RPMI8226 (cell line): ENCODE results near the gene DOCK11.
"Not testable (repeated sequence)": the region's sequence is repeated elsewhere in the genome, so short reads cannot be mapped to it uniquely, and the experiment has no call there.

Experiments used
- DNase-seq: peaks from one replicate; pipeline ENCODE4 v3.0.0-alpha.2; 2015

Gene DOCK11

DNA sequence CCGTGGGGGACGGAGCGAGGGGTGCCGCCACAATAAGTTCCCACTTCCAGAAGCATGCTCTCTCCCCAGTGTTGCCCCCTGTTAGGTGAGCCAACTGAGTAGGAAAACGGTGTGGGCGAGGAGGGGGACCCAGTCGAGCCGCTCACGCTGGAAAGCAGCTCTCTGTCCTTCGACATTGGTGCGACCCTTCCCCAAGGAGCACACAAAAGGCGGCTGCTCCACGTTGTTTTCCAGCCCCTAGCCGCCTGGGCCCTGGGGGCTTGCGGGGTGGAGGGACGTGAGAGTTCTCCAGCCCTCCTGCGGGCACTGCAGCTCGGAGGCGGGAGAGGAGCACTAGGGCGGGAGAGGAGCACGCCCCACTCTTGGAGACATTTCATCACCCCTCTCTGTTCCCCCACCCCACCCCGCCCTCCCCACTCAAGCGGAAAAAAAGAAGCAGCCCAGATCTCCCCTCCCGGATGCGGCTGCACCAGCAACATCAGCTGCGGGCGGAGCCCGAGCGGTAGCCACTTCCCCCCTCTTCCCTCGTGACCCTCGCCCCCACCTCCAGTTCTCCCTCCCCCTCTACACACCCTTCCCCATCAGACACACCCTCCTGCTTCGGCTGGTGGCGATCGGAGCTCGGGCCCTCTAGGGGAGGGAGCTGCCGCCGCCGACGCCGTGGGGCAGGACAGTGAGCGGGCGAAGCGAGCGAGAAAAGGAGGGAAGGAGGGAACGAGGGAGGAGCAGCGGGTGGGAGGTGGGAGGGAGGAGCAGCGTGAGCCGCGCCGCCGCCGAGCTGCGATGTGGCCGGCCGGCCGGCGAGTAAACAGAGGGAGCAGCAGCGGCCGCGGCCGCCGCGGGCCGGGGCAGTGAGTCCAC lies at the start of gene DOCK11:
DOCK11 (plus strand) TSS at position 755 of the 861 bp plus-strand sequence. CDS start 157 bp downstream, outside the sequence.
- peak; percentile 30 for DNase-seq

DNA sequence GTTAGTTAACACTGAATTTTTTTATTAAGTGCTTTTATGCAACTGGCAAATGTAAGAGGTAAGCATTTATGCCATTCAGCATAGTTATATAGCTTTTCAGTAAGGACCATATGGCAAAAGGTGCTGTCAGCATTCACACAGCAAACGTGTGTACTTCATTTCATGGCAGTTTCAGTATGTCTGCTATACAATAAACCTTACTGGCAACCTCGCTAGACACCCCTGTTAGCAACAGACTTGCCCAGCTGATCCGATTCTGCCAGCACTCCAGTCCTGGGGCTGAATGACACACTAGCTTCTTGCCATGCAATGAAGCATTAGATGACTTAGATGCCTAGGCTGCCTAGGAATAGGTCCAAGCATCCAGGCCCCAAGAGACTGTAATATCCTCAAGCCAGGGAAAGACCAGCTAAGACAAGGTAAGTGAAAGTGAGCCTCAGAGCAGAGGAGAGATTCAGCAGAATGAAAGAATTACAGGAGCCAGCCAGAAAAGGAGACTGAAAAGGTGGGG lies 47.3 kb upstream of the DOCK11 start:
- DNase-seq = peak; percentile 76

DNA sequence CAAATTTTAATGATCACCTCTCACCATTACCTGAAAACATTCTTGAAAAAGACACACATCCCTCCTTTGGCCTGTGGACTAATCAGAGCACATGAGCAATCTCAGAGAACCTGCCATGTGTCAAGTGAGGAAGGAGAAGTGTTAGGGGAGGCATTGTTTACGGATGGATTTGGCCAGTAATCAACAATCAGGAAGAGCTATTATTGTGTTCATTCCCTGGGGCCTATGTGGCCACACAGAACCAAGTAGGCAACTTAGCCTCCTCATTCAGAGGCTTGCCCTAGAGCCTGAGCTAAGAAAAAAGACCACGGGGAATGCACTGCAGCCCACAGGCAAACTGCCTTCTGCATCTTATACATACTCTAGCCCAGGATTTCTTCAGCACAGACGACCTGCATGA lies 40.6 kb upstream of the DOCK11 start:
- DNase-seq = no peak

- DNase-seq = peak; percentile 8
Observed at GRCh38 chrX:118459494-118459893, 36.1 kb upstream of the DOCK11 start.

GRCh38 chrX:118464501-118464900 lies 31.1 kb upstream of the DOCK11 start:
- DNase-seq = no peak

GRCh38 chrX:118468122-118468521 lies 27.5 kb upstream of the DOCK11 start:
- no peak for DNase-seq

GRCh38 chrX:118470721-118471347 lies 24.8 kb upstream of the DOCK11 start:
- not testable (repeated sequence) for DNase-seq

- DNase-seq = no peak
Observed at GRCh38 chrX:118474586-118474985, 21.0 kb upstream of the DOCK11 start.

- no peak for DNase-seq
Observed at GRCh38 chrX:118475903-118476302, 19.7 kb upstream of the DOCK11 start.

DNA sequence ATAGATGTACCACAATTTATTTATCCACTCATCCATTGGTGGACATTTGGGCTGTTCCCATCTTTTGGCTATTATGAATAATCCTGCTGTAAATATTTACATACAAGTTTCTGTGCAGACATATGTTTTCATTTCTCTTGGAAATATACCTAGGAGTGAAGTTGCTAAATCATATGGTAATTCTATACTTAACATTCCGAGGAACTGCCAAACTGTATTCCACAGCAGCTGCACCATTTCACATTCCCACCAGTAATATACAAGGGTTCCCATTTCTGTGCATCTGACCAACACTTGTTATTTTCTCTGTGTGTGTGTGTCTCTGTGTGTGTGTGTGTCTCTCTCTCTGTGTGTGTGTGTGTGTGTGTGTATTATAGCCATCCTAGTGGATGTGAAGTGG lies 15.4 kb upstream of the DOCK11 start:
- no peak for DNase-seq

- DNase-seq = not testable (repeated sequence)
Observed at GRCh38 chrX:118482384-118482783, 13.2 kb upstream of the DOCK11 start.

GRCh38 chrX:118484216-118484903 lies 11.3 kb upstream of the DOCK11 start:
- DNase-seq = no peak

- DNase-seq = not testable (repeated sequence)
Observed at GRCh38 chrX:118486693-118487092, 8.9 kb upstream of the DOCK11 start.

- DNase-seq = no peak
Observed at GRCh38 chrX:118493016-118493415, 2.6 kb upstream of the DOCK11 start.

DNA sequence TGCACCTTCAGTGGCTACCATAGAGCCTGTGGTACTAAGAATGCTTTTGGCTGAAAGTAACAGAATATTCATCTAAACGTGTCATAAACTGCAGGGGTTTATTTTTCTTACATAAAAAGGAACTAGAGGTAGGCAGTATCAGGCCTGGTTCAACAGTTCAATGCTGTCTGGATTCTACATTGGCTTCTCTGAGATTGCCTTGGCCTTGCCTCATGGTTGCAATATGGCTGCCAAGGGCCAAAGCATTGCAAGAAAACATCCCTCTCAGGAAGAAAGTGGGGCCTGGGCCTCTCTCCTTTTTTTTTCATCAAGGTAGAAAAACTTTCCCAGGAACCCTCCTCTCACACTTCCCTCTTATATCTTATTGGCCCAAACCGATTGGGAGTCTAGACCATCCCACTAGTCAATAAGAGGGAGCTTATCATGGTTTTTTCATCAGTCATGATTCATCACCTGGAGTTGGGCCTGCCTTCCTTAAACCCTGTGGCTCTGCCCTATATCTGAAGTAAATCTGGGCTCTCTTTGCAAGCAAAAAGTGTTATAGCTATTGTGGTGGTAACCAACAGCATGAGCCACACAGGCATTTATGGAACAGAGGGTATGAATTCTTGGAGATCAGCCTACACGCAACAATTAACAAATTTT lies 1.8 kb upstream of the DOCK11 start:
- no peak for DNase-seq

GRCh38 chrX:118495958-118496762 lies 545 bp downstream of the DOCK11 start:
- DNase-seq = peak; percentile 7

GRCh38 chrX:118496763-118497079 lies 1.1 kb downstream of the DOCK11 start:
- no peak for DNase-seq

DNA sequence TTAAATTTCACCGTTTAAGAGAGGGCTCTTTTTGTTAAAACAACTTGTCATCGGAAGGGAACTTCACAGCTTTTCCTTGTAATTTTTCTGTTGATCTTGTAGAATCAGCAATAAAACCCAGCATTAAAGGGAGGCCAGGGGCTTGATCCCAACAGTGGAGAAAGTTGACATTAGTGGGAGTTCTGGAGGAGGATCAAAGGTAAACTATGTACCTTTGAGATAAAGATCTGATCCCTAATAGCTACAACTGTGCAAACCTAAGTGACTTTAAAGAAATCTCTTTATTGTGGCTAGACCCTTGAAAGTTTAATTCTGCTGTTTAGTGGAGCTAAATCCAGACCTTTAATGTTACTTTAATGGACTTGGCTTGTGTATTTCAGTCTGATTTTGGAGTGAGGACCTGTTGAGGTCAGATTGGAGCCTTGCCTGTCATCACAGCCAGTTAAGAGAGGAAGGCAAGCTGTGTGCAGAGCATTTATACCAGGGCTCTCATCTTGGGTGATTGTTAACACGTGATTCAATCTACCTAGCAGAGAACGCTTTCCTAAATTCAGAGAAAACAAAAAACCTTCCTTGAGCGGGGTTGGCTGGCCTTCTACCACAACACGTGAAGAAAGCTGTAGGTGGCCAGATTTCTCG lies 1.7 kb downstream of the DOCK11 start:
- DNase-seq = no peak

GRCh38 chrX:118498351-118498750 lies 2.7 kb downstream of the DOCK11 start:
- no peak for DNase-seq

- DNase-seq = no peak
Observed at GRCh38 chrX:118498755-118499154, 3.1 kb downstream of the DOCK11 start.

GRCh38 chrX:118499295-118499694 lies 3.7 kb downstream of the DOCK11 start:
- DNase-seq = no peak
